ENCODE measurements around the gene MYCN.

The MYCN gene

DNA sequence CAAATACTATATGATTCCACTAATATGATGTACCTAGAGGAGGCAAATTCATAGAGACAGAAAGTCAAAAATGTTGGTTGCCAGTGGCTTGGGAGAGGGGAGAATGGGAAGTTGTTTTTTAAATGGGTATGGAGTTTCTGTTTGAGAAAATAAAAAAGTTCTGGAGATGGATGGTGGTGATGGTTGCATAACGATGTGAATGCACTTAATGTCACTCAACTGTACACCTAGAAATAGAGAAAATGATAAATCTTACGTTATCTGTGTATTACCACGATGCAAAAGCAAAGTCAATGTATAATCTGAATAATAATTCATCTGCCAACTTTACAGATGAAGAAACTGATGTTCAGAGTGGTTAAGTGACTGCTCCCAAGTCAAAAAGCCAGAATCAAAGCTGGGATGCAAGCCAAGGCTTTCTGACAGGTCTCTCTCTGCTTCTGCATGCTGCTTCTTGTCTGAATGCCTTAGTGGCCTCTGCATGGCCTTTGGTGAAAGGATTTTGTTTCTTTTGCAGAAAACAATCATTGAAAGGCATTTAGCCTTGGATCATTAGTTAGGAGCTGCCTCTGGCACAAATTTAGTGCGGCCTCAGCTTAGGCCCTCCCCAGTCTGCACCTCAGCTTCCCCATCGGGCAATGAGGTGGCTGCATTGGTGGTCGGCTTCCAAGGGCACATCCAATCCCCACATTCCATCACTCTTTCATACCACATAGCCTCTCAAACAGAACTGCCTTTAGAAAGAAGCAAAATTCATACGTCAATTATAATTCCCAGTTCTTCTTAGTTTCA is 46.5 kb upstream of the MYCN start:
- no peak overlapping the region for H3K4me3 ChIP-seq (ENCODE audit: low read depth, low read length)
- TF ChIP-seq POLR2A (IDR thresholded peaks at IDR 0.05; ENCODE audit: extremely low read depth, insufficient read length) (no peak), MYC (IDR thresholded peaks at IDR 0.05; ENCODE audit: low read depth, low read length) (no peak)
- TF ChIP-seq, protein P1, sequence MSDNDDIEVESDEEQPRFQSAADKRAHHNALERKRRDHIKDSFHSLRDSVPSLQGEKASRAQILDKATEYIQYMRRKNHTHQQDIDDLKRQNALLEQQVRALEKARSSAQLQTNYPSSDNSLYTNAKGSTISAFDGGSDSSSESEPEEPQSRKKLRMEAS (IDR thresholded peaks at IDR 0.05; ENCODE audit: low read depth, low read length), result no peak
- TF ChIP-seq, protein P2, sequence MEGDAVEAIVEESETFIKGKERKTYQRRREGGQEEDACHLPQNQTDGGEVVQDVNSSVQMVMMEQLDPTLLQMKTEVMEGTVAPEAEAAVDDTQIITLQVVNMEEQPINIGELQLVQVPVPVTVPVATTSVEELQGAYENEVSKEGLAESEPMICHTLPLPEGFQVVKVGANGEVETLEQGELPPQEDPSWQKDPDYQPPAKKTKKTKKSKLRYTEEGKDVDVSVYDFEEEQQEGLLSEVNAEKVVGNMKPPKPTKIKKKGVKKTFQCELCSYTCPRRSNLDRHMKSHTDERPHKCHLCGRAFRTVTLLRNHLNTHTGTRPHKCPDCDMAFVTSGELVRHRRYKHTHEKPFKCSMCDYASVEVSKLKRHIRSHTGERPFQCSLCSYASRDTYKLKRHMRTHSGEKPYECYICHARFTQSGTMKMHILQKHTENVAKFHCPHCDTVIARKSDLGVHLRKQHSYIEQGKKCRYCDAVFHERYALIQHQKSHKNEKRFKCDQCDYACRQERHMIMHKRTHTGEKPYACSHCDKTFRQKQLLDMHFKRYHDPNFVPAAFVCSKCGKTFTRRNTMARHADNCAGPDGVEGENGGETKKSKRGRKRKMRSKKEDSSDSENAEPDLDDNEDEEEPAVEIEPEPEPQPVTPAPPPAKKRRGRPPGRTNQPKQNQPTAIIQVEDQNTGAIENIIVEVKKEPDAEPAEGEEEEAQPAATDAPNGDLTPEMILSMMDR (IDR thresholded peaks at IDR 0.05; ENCODE audit: low read depth, low read length), result no peak
- no peak for DNase-seq (ENCODE audit: low read depth)

DNA sequence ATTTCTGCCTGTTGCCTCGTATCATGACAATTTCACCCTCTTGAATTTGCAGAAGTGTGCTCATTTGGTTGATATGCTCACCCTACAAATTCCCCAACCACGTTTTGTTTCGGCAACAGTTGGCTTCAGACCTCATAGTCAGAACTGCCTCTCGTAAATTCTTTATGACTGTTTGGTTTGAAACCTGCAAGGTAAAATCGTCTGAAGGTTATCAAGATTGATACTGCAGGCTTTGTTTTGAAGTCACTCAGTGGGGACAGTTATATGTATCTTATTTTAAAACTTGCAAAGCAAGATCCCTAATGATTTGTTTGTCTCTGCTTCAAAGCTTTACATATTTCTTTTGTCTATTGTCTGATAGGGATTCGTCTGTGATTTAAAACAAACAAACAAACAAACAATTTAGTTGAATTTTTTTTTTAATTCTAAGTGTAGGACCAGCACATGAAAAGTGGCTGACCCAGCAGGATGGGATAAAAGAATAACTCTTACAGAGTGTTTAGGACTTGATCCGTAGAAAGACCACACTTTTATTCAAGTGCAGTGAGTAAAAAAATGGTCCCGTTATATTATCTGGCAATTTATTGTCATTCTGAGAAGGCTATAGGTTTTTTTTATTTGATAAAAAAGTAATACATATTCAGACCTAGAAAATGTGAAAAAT is 45.7 kb upstream of the MYCN start:
- DNase-seq (ENCODE audit: low read depth), result no peak
- TF ChIP-seq POLR2A (IDR thresholded peaks at IDR 0.05; ENCODE audit: extremely low read depth, insufficient read length) (no peak), MYC (IDR thresholded peaks at IDR 0.05; ENCODE audit: low read depth, low read length) (no peak)
- TF ChIP-seq, protein P1 (IDR thresholded peaks at IDR 0.05; ENCODE audit: low read depth, low read length), result no peak
- TF ChIP-seq, protein P2 (IDR thresholded peaks at IDR 0.05; ENCODE audit: low read depth, low read length), result no peak
- no peak overlapping the region for H3K4me3 ChIP-seq (ENCODE audit: low read depth, low read length)

DNA sequence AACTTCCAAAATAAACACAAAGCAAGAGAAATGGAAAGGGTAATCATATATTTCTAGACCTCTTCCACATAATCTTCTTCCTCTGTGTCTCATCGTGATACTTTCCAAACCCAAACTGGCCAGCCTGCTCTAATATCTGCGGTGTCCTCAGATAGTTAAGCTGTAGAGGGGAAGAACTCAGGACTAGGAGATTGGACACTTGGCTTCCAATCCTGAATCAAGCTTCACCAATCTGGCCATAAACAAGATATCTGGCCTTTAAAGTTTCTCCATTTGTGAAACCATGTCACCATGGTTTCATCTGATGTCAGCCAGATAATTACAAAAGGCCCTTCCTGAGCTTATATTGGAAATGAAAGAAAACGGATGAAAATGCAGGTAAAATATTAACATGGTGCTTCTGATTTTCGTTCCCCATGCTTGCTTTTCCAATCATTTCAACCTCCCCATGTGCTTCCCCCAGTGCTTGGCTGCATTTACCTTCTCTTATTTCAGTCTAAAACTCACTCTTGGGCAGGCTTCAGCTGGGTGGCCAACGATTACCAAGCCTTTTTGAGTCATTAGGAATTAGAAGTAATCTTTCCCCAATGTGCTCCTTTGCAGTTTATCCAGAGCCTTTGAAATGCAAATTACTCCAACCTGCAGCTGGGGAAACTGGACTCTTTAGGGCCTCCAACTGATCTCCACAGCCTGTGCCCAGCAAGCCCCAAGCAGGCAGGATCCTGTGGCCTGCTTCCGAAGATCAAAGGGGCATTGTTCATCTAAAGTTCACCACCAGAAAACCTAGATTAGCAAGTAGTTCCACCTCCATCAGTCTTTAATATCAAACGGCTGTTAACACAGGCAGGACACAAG is 44.5 kb upstream of the MYCN start:
- no peak for DNase-seq (ENCODE audit: low read depth)
- TF ChIP-seq, protein P1 (IDR thresholded peaks at IDR 0.05; ENCODE audit: low read depth, low read length), result no peak
- TF ChIP-seq MYC (IDR thresholded peaks at IDR 0.05; ENCODE audit: low read depth, low read length) (no peak), POLR2A (IDR thresholded peaks at IDR 0.05; ENCODE audit: extremely low read depth, insufficient read length) (no peak)
- TF ChIP-seq, protein P2 (IDR thresholded peaks at IDR 0.05; ENCODE audit: low read depth, low read length), result no peak
- no peak overlapping the region for H3K4me3 ChIP-seq (ENCODE audit: low read depth, low read length)

DNA sequence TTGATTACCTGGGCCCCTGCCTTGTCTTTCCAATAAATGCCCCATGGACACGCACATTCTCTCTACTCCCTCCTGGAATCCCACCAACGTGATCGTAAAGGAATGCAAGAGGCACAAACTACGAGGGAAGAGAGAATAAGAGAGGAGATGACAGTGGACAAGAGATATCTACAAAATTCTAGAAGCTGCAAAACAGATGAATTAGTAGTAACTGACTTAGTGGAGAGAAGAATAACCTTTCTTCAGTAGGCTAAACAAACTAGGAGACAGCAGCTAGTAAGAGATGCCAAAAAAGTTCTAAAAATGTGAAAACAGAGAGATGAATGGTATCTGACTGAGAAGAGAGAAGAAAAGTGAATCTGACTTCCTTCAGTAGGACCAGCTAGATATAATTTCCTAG is 43.5 kb upstream of the MYCN start:
- TF ChIP-seq POLR2A (IDR thresholded peaks at IDR 0.05; ENCODE audit: extremely low read depth, insufficient read length) (no peak), MYC (IDR thresholded peaks at IDR 0.05; ENCODE audit: low read depth, low read length) (no peak)
- TF ChIP-seq, protein P1 (IDR thresholded peaks at IDR 0.05; ENCODE audit: low read depth, low read length), result no peak
- TF ChIP-seq, protein P2 (IDR thresholded peaks at IDR 0.05; ENCODE audit: low read depth, low read length), result no peak
- no peak for DNase-seq (ENCODE audit: low read depth)

DNA sequence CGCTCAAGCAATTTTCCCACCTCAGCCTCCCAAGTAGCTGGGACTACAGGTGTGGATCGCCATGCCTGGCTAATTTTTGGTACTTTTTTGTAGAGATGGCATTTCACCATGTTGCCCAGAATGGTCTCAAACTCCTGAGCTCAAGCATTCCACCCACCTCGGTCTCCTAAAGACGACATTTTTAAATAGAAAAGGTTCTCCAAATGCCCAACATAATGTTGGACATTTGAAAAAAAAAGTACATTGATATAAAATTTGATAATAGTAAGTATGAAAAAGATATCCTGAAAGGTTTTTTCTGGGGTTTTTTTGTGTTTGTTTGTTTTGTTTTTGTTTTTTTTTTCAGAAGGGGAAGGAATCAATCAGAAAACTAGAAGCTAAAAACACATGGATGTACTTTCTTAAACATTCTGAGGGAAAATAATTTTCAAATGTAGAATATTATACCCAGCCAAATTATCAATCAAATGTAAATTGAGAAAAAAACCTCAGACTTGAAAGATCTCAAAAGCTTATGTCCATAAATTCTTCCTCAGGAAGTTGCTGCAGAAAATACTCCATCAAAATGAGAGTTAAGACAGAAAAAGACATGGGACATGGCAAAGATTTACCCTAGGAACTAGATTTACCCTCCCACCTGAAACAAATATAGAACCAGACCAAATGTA is 42.8 kb upstream of the MYCN start:
- TF ChIP-seq, protein P1 (IDR thresholded peaks at IDR 0.05; ENCODE audit: low read depth, low read length), result no peak
- TF ChIP-seq MYC (IDR thresholded peaks at IDR 0.05; ENCODE audit: low read depth, low read length) (no peak), POLR2A (IDR thresholded peaks at IDR 0.05; ENCODE audit: extremely low read depth, insufficient read length) (no peak)
- TF ChIP-seq, protein P2 (IDR thresholded peaks at IDR 0.05; ENCODE audit: low read depth, low read length), result no peak
- H3K4me3 ChIP-seq (ENCODE audit: low read depth, low read length), result no peak overlapping the region
- no peak for DNase-seq (ENCODE audit: low read depth)

More for the DNA sequence above, 43.5 kb upstream of the MYCN start:
- no peak overlapping the region for H3K4me3 ChIP-seq (ENCODE audit: low read depth, low read length)

Data from NB4 (cell line).